H1 (cell line): ENCODE data around the gene ANKH. TPM values are rescaled to one million over a fixed set of nuclear protein-coding genes. Genes with fewer than 3 reads are reported as not detected.

Experiments used
- CTCF ChIA-PET: fragments of 300-600 bp; sonication (Branson Sonifier 250); formaldehyde crosslinking; loops from one replicate; lab custom pipeline; 2021; ENCODE audit not compliant: partially characterized antibody; lab: Charles Lee
- POLR2A ChIA-PET: fragments of 300-600 bp; sonication (Branson Sonifier 250); formaldehyde crosslinking; loops from one replicate; lab custom pipeline; 2021; ENCODE audit warnings: inconsistent platforms; ENCODE audit not compliant: partially characterized antibody; lab: Charles Lee
- DNase-seq, 2 experiments: peaks; one replicate each; pipeline versions ENCODE4 v3.0.0 to v3.0.0-alpha.2; 2010 to 2022; ENCODE audit warnings: low spot score in 2 of 2, low read depth in 1 of 2, mixed read lengths in 1 of 2
- FAIRE-seq: peaks from 2 replicates; lab custom pipeline; 2011; peaks lifted over from hg19 to GRCh38; lab: Jason Lieb, UNC
- H2AFZ ChIP-seq: 2 replicates; pipeline ENCODE4 v1.8.1; 2012; ENCODE audit warnings: low read length, inconsistent platforms
- H2AK5ac ChIP-seq: 2 replicates; pipeline ENCODE4 v1.6.1; 2013; ENCODE audit warnings: low read depth, low read length
- H2BK120ac ChIP-seq: replicated peaks from 2 replicates; pipeline ENCODE3; 2013; ENCODE audit warnings: low read depth, low read length, inconsistent platforms
- H2BK12ac ChIP-seq: 2 replicates; pipeline ENCODE4 v1.6.1; 2013; ENCODE audit warnings: low read depth, low read length
- H2BK15ac ChIP-seq: 2 replicates; pipeline ENCODE4 v1.6.1; 2013; ENCODE audit warnings: low read length
- H2BK20ac ChIP-seq: 2 replicates; pipeline ENCODE4 v1.6.1; 2013; ENCODE audit warnings: low read length
- H2BK5ac ChIP-seq: 2 replicates; pipeline ENCODE4 v1.6.1; 2013; ENCODE audit warnings: low read depth, low read length
- H3K14ac ChIP-seq: 2 replicates; pipeline ENCODE4 v1.6.1; 2013; ENCODE audit warnings: inconsistent platforms; ENCODE audit not compliant: insufficient read length
- H3K18ac ChIP-seq: 2 replicates; pipeline ENCODE4 v1.6.1; 2013; ENCODE audit warnings: low read length; ENCODE audit errors: extremely low read depth
- H3K23ac ChIP-seq: 2 replicates; pipeline ENCODE4 v1.6.1; 2013; ENCODE audit warnings: inconsistent platforms; ENCODE audit not compliant: insufficient read length
- H3K23me2 ChIP-seq: 2 replicates; pipeline ENCODE4 v1.6.1; 2013; ENCODE audit warnings: low read depth, low read length
- H3K27ac ChIP-seq: 2 replicates; pipeline ENCODE4 v1.6.1; 2011; ENCODE audit warnings: low read depth, low read length, inconsistent platforms
- H3K27me3 ChIP-seq, 4 experiments: replicated peaks in 1 of 4; 1 replicate in 1 of 4; 2 replicates in 3 of 4; pipeline versions ENCODE4 v1.6.1 to v1.8.1; 2011 to 2013; ENCODE audit warnings: low read length in 3 of 4, mild to moderate bottlenecking in 3 of 4, inconsistent platforms in 2 of 4, mixed read lengths in 2 of 4, moderate library complexity in 1 of 4; ENCODE audit not compliant: control insufficient read depth in 3 of 4, insufficient read depth in 3 of 4; ENCODE audit errors: extremely low read depth in 1 of 4
- H3K36me3 ChIP-seq, 4 experiments: 2 replicates each; pipeline versions ENCODE4 v1.6.1 to v1.8.1; 2011 to 2013; ENCODE audit warnings: mild to moderate bottlenecking in 4 of 4, low read length in 3 of 4, moderate library complexity in 2 of 4, control low read depth in 1 of 4, inconsistent platforms in 1 of 4; ENCODE audit not compliant: insufficient read depth in 4 of 4, control insufficient read depth in 2 of 4
- H3K4ac ChIP-seq: replicated peaks from 2 replicates; pipeline ENCODE3; 2013; ENCODE audit warnings: low read length, low read depth, mixed read lengths, inconsistent platforms; ENCODE audit not compliant: insufficient read length
- H3K4me1 ChIP-seq, 4 experiments: replicated peaks in 1 of 4; 1 replicate in 1 of 4; 2 replicates in 3 of 4; pipeline versions ENCODE4 v1.6.1 to v1.8.1; 2011 to 2013; ENCODE audit warnings: low read length in 3 of 4, inconsistent platforms in 2 of 4, mixed read lengths in 1 of 4; ENCODE audit not compliant: insufficient read depth in 4 of 4, control insufficient read depth in 3 of 4
- H3K4me2 ChIP-seq, 2 experiments: 2 replicates each; pipeline versions ENCODE4 v1.6.1 to v1.8.1; 2011 to 2013; ENCODE audit warnings: low read depth in 2 of 2, low read length in 2 of 2, control low read depth in 1 of 2, inconsistent platforms in 1 of 2, mild to moderate bottlenecking in 1 of 2; ENCODE audit not compliant: insufficient read depth in 1 of 2
- H3K4me3 ChIP-seq, 4 experiments: fragments of 200-600, 300-600 bp in 1 of 4; sonication (generic), shearing (Covaris generic), sonication (Bioruptor Twin) in 1 of 4; 2 replicates each; pipeline versions ENCODE4 v1.5.1 to v1.8.1; 2011 to 2016; ENCODE audit warnings: low read length in 4 of 4, low read depth in 3 of 4, control low read depth in 2 of 4, inconsistent platforms in 2 of 4, mild to moderate bottlenecking in 2 of 4, mixed read lengths in 1 of 4, moderate library complexity in 1 of 4; ENCODE audit not compliant: insufficient read depth in 2 of 4; ENCODE audit errors: extremely low read depth in 1 of 4
- H3K56ac ChIP-seq: replicated peaks from 2 replicates; pipeline ENCODE3; 2013; ENCODE audit warnings: low read depth, mild to moderate bottlenecking, mixed read lengths, low read length, inconsistent platforms; ENCODE audit not compliant: insufficient read length
- H3K79me1 ChIP-seq: 2 replicates; pipeline ENCODE4 v1.6.1; 2013; ENCODE audit warnings: low read depth, low read length, control low read depth
- H3K79me2 ChIP-seq, 2 experiments: 2 replicates each; pipeline versions ENCODE4 v1.6.1 to v1.8.1; 2012 to 2013; ENCODE audit warnings: low read length in 2 of 2, mild to moderate bottlenecking in 2 of 2, inconsistent platforms in 1 of 2; ENCODE audit not compliant: insufficient read depth in 2 of 2, control insufficient read depth in 1 of 2
- H3K9ac ChIP-seq, 4 experiments: replicated peaks in 1 of 4; 1 replicate in 1 of 4; 2 replicates in 3 of 4; pipeline versions ENCODE4 v1.6.1 to v1.8.1; 2011 to 2013; ENCODE audit warnings: low read depth in 3 of 4, low read length in 3 of 4, control low read depth in 2 of 4, mild to moderate bottlenecking in 2 of 4, moderate library complexity in 2 of 4, inconsistent platforms in 1 of 4; ENCODE audit errors: extremely low read depth in 1 of 4
- H3K9me3 ChIP-seq, 2 experiments: 2 replicates each; pipeline versions ENCODE4 v1.6.1 to v1.8.1; 2012 to 2013; ENCODE audit warnings: mild to moderate bottlenecking in 2 of 2, moderate library complexity in 2 of 2, control low read depth in 1 of 2, inconsistent platforms in 1 of 2, low read depth in 1 of 2, low read length in 1 of 2, mixed read lengths in 1 of 2; ENCODE audit not compliant: insufficient read depth in 2 of 2
- H4K20me1 ChIP-seq, 2 experiments: replicated peaks in 1 of 2; 2 replicates each; pipeline versions ENCODE3 to v1.8.1; 2011 to 2013; ENCODE audit warnings: inconsistent platforms in 2 of 2, low read length in 2 of 2, mild to moderate bottlenecking in 1 of 2; ENCODE audit not compliant: insufficient read depth in 2 of 2, control insufficient read depth in 1 of 2
- H4K5ac ChIP-seq: 2 replicates; pipeline ENCODE4 v1.6.1; 2013; ENCODE audit warnings: low read length, low read depth, mixed read lengths, inconsistent platforms; ENCODE audit not compliant: insufficient read length
- H4K8ac ChIP-seq: 2 replicates; pipeline ENCODE4 v1.8.0; 2013; ENCODE audit warnings: mild to moderate bottlenecking, moderate library complexity, low read length, inconsistent platforms; ENCODE audit not compliant: insufficient read depth; ENCODE audit errors: extremely low read depth
- H4K91ac ChIP-seq: replicated peaks from 2 replicates; pipeline ENCODE3; 2013; ENCODE audit warnings: low read length, mixed read lengths, inconsistent platforms; ENCODE audit not compliant: insufficient read length
- CREB1 ChIP-seq: IDR thresholded peaks from 2 replicates; pipeline ENCODE4 v1.6.1; 2012; ENCODE audit warnings: inconsistent platforms
- KDM1A ChIP-seq: fragments of 200-600, 300-600 bp; sonication (generic); IDR thresholded peaks from 2 replicates; pipeline ENCODE4 v1.7.1; 2016; ENCODE audit warnings: mild to moderate bottlenecking, low read length, borderline replicate concordance
- SP4 ChIP-seq: IDR thresholded peaks from 2 replicates; pipeline ENCODE4 v1.6.1; 2012; ENCODE audit warnings: low read length, inconsistent platforms
- TAF7 ChIP-seq: optimal IDR thresholded peaks from 2 replicates; pipeline ENCODE3; 2011; ENCODE audit warnings: low read depth, mild to moderate bottlenecking, inconsistent platforms, low read length, moderate library complexity, borderline replicate concordance
- WGBS, 2 experiments: shearing (Covaris generic) in 1 of 2; methylation state at CpG; one replicate each; pipeline versions ENCODE4 v1.1.6 to v1.1.7; 2013 to 2015; ENCODE audit warnings: low lambda C conversion rate in 2 of 2, mixed read lengths in 2 of 2, inconsistent platforms in 1 of 2, low coverage in 1 of 2, missing lambda C conversion rate in 1 of 2; ENCODE audit not compliant: insufficient replicate concordance in 2 of 2, insufficient coverage in 1 of 2, insufficient read length in 1 of 2; ENCODE audit errors: extremely low coverage in 1 of 2, missing lambda C conversion rate in 1 of 2; 5-methylcytosine and 5-hydroxymethylcytosine counted together
- polyA plus RNA-seq, 7 experiments: library from polyadenylated mRNA; depleted of rRNA in 3 of 7; stranded (reverse) in 5 of 7; unstranded in 2 of 7; fragments of >200 nt in 5 of 7; fragments of 200-250 nt in 2 of 7; gene quantifications; 1 replicate in 5 of 7; 2 replicates in 1 of 7; 4 replicates in 1 of 7; pipeline versions ENCODE4 v1.2.1 to v1.2.3, GENCODE V29; 2011 to 2013; ENCODE audit warnings: missing spikeins in 2 of 7, mixed read lengths in 2 of 7
- total RNA-seq: library from RNA; stranded (reverse); fragmentation: NEBNext Ultra II Directional; extraction: Animal tissue kit (Norgen Biotek cat#: 25700); gene quantifications from 2 replicates; pipeline ENCODE4 v1.2.1, GENCODE V29; 2021

Gene ANKH
- total and polyA plus RNA-seq, 2 of the 8 experiments (the other 6 are each of a cell fraction or from before 2014, with no cell fraction given): 5.3 to 13.0 TPM

GRCh38 chr5:14880688-14881087, 9.1 kb upstream of the ANKH start:
- TF ChIP-seq SP4 (no peak), KDM1A (no peak), TAF7 (no peak), CREB1 (no peak)
- Histone ChIP-seq H2BK15ac (no peak overlapping the region), H4K5ac (no peak overlapping the region), H2AK5ac (no peak overlapping the region), H2BK5ac (no peak overlapping the region), H3K79me2 (no peaks in the 10 kb centered on the region), H4K20me1 (no peaks in the 10 kb centered on the region), H3K9me3 (no peaks in the 10 kb centered on the region), H2AFZ (no peak overlapping the region), H2BK120ac (no peak overlapping the region), H3K36me3 (no peaks in the 10 kb centered on the region), H3K79me1 (no peaks in the 10 kb centered on the region), H2BK12ac (no peak overlapping the region), H3K23me2 (peaks cover 1% of the 10 kb centered on the region; the same call in 1 of the 2 replicates), H3K14ac (no peak overlapping the region), H3K27ac (no peak overlapping the region), H3K4me1 (no peaks in the 10 kb centered on the region), H3K4ac (no peak overlapping the region), H3K56ac (no peak overlapping the region), H3K9ac (no peak overlapping the region), H3K18ac (no peak overlapping the region), H2BK20ac (no peak overlapping the region), H4K8ac (no peak overlapping the region), H3K4me3 (no peak overlapping the region), H3K4me2 (no peak overlapping the region), H3K27me3 (no peaks in the 10 kb centered on the region), H3K23ac (no peak overlapping the region), H4K91ac (no peak overlapping the region)
- DNase-seq: no peak
- CTCF ChIA-PET: interaction anchor here (0.6 to 1.6 kb wide), 6 partner anchors 10 to 185 kb away, joined by 3 to 6 read pairs (median 4); no protein-coding TSS in a partner anchor
- POLR2A ChIA-PET: no interaction called here
- 94% methylated on average over 1 of the region's 1 CpG; no CpG with 5 or more reads in 1 of the 2 experiments for WGBS, 2 experiments
- FAIRE-seq: no peak
